AG09319 (cell line): ENCODE measurements around the gene HHLA2.

ENCODE experiments used
- DNase-seq: peaks from one replicate; pipeline ENCODE4 v3.0.0-alpha.2; 2010; ENCODE audit warnings: low read depth; ENCODE audit errors: extremely low read depth
- CTCF ChIP-seq: IDR thresholded peaks from 2 replicates; pipeline ENCODE4 v1.5.1; 2011; ENCODE audit warnings: low read depth, mild to moderate bottlenecking, inconsistent platforms, low read length, moderate library complexity

The HHLA2 gene

GRCh38 chr3:108292450-108292849 lies 3.9 kb upstream of the HHLA2 start:
- DNase-seq = no peak
- TF ChIP-seq CTCF = no peak

GRCh38 chr3:108292905-108293328 lies 3.4 kb upstream of the HHLA2 start:
- DNase-seq = no peak
- TF ChIP-seq CTCF = no peak

GRCh38 chr3:108293858-108294257 lies 2.5 kb upstream of the HHLA2 start:
- TF ChIP-seq CTCF = no peak
- no peak for DNase-seq

GRCh38 chr3:108295421-108296175 lies 750 bp upstream of the HHLA2 start:
- no peak for TF ChIP-seq CTCF
- no peak for DNase-seq

GRCh38 chr3:108297647-108298046 lies 1.3 kb downstream of the HHLA2 start:
- DNase-seq = no peak

GRCh38 chr3:108298056-108298455 lies 1.7 kb downstream of the HHLA2 start:
- no peak for DNase-seq
- no peak for TF ChIP-seq CTCF

More at GRCh38 chr3:108297647-108298046, 1.3 kb downstream of the HHLA2 start:
- TF ChIP-seq CTCF = no peak

GRCh38 chr3:108300103-108300849 lies 3.9 kb downstream of the HHLA2 start:
- no peak for TF ChIP-seq CTCF
- DNase-seq = no peak
